A549 (cell line): Measurements from ENCODE around the gene KLHL36. TPM values are rescaled to one million over a fixed set of nuclear protein-coding genes. Genes with fewer than 3 reads are reported as not detected.

ENCODE experiments used
- ATAC-seq, 2 experiments: fragments of 200-7000 bp in 1 of 2; fragments of >200 bp in 1 of 2; cut with Nextera tagmentation in 1 of 2; cut with Tn5 transposase in 1 of 2; 3 replicates each; pipeline versions ENCODE4 v1.8.0 to v1.9.1; 2018 to 2020; ENCODE audit warnings: mild to moderate bottlenecking in 1 of 2, moderate library complexity in 1 of 2
- CTCF ChIA-PET: fragments of 300-600 bp; sonication (Branson Sonifier 250); formaldehyde crosslinking; extraction: SDS; loops from one replicate; lab custom pipeline; 2021; ENCODE audit warnings: antibody characterized with exemption, inconsistent platforms; lab: Yijun Ruan, JAX
- POLR2A ChIA-PET: fragments of 350-600 bp; formaldehyde crosslinking; extraction: SDS; loops from one replicate; lab custom pipeline; 2021; ENCODE audit warnings: antibody characterized with exemption, inconsistent platforms; lab: Yijun Ruan, JAX
- DNase-seq, 2 experiments: peaks; one replicate each; pipeline versions ENCODE4 v3.0.0 to v3.0.0-alpha.2; 2011 to 2016; ENCODE audit warnings: low read depth in 1 of 2, low spot score in 1 of 2
- FAIRE-seq: peaks from 2 replicates; lab custom pipeline; 2011; peaks lifted over from hg19 to GRCh38; lab: Jason Lieb, UNC
- H3K27ac ChIP-seq, 2 experiments: fragments of >200 bp; sonication (Bioruptor Twin); formaldehyde crosslinking; 3 replicates each; pipeline ENCODE4 v1.5.1; 2016 to 2017
- H3K4me1 ChIP-seq: fragments of >200 bp; sonication (Bioruptor Twin); formaldehyde crosslinking; 3 replicates; pipeline ENCODE4 v1.6.1; 2016
- H3K4me2 ChIP-seq: fragments of >200 bp; sonication (Bioruptor Twin); formaldehyde crosslinking; 3 replicates; pipeline ENCODE4 v1.6.1; 2016
- H3K4me3 ChIP-seq: fragments of >200 bp; sonication (Bioruptor Twin); formaldehyde crosslinking; 3 replicates; pipeline ENCODE4 v1.5.1; 2016
- H3K9me3 ChIP-seq: fragments of >200 bp; sonication (Bioruptor Twin); formaldehyde crosslinking; 3 replicates; pipeline ENCODE4 v1.6.1; 2016
- CHD2 ChIP-seq: fragments of 150-350 bp; IDR thresholded peaks from 2 replicates; pipeline ENCODE4 v1.6.1; 2014; ENCODE audit warnings: low read length; ENCODE audit not compliant: partially characterized antibody
- EHF ChIP-seq: fragments of 250-450 bp; sonication (Bioruptor Pico); IDR thresholded peaks from 2 replicates; pipeline ENCODE4 v1.5.0; 2020; ENCODE audit warnings: mild to moderate bottlenecking
- EP300 ChIP-seq, 2 experiments: fragments of >200 bp; sonication (Bioruptor Twin); formaldehyde crosslinking; IDR thresholded peaks; 2 replicates in 1 of 2; 3 replicates in 1 of 2; pipeline ENCODE4 v1.6.1; 2016 to 2017
- FOSL2 ChIP-seq, 2 experiments: fragments of 450-650 bp in 1 of 2; fragments of >200 bp in 1 of 2; sonication (Bioruptor Twin) in 1 of 2; formaldehyde crosslinking; IDR thresholded peaks; 2 replicates each; pipeline versions ENCODE4 v1.5.0 to v1.6.1; 2016 to 2020; ENCODE audit warnings: mild to moderate bottlenecking in 1 of 2, moderate library complexity in 1 of 2
- HDAC2 ChIP-seq: fragments of 200-600 bp; sonication (generic); IDR thresholded peaks from 2 replicates; pipeline ENCODE4 v1.6.1; 2016
- HOXA7 ChIP-seq: fragments of 250-450 bp; sonication (Bioruptor Pico); IDR thresholded peaks from 2 replicates; pipeline ENCODE4 v1.5.0; 2020; ENCODE audit warnings: mild to moderate bottlenecking, moderate library complexity
- HOXB5 ChIP-seq: fragments of 250-450 bp; sonication (Bioruptor Pico); IDR thresholded peaks from 2 replicates; pipeline ENCODE4 v1.5.0; 2020; ENCODE audit warnings: mild to moderate bottlenecking, moderate library complexity
- JUN ChIP-seq, 2 experiments: fragments of >200 bp; sonication (Bioruptor Twin); formaldehyde crosslinking; IDR thresholded peaks; 2 replicates in 1 of 2; 3 replicates in 1 of 2; pipeline ENCODE4 v1.6.1; 2016 to 2017
- JUNB ChIP-seq: fragments of >200 bp; sonication (Bioruptor Twin); formaldehyde crosslinking; IDR thresholded peaks from 2 replicates; pipeline ENCODE4 v1.6.1; 2016
- MAFK ChIP-seq: fragments of 450-650 bp; IDR thresholded peaks from 2 replicates; pipeline ENCODE4 v1.6.1; 2014; ENCODE audit not compliant: partially characterized antibody
- MYC ChIP-seq: IDR thresholded peaks from 2 replicates; pipeline ENCODE4 v1.6.1; 2012; ENCODE audit warnings: mild to moderate bottlenecking, inconsistent platforms, low read length, improper control_type of control experiment, borderline replicate concordance
- POLR2AphosphoS2 ChIP-seq: conservative IDR thresholded peaks from 2 replicates; pipeline ENCODE4 v1.6.1; 2012; ENCODE audit warnings: low read length, improper control_type of control experiment, inconsistent platforms
- RARB ChIP-seq: fragments of 250-450 bp; sonication (Bioruptor Pico); IDR thresholded peaks from 2 replicates; pipeline ENCODE4 v1.8.0; 2021; ENCODE audit warnings: mild to moderate bottlenecking, moderate library complexity
- TFCP2L1 ChIP-seq: fragments of 250-450 bp; sonication (Bioruptor Pico); IDR thresholded peaks from 2 replicates; pipeline ENCODE4 v1.5.0; 2021; ENCODE audit warnings: mild to moderate bottlenecking
- WGBS: methylation state at CpG from one replicate; pipeline ENCODE4 v1.1.6; 2017; ENCODE audit errors: missing lambda C conversion rate; 5-methylcytosine and 5-hydroxymethylcytosine counted together
- polyA plus RNA-seq, 4 experiments: library from polyadenylated mRNA; depleted of rRNA in 3 of 4; stranded (reverse); fragments of >200 nt; fragmentation: RNase III in 1 of 4; extraction: RNeasy Plus Mini Kit Qiagen cat#74134 plus additional on column Dnase treatment in 1 of 4; gene quantifications; 2 replicates in 3 of 4; 3 replicates in 1 of 4; pipeline ENCODE4 v1.2.3, GENCODE V29; 2011 to 2017
- TF ChIP-seq, protein P1 (sequence below): fragments of >200 bp; sonication (Bioruptor Twin); formaldehyde crosslinking; IDR thresholded peaks from 3 replicates; pipeline ENCODE4 v1.5.1; 2016
- TF ChIP-seq, protein P2 (sequence below): fragments of 200-600 bp; sonication (generic); IDR thresholded peaks from 2 replicates; pipeline ENCODE4 v1.6.1; 2016; ENCODE audit warnings: antibody characterized with exemption, mild to moderate bottlenecking, moderate library complexity
- TF ChIP-seq, protein P3 (sequence below): fragments of 150-350 bp; IDR thresholded peaks from 2 replicates; pipeline ENCODE4 v1.6.1; 2014; ENCODE audit warnings: low read depth, mild to moderate bottlenecking, low read length
- TF ChIP-seq, protein P4 (sequence below): IDR thresholded peaks from 2 replicates; pipeline ENCODE4 v1.6.1; 2012

The KLHL36 gene
- polyA plus RNA-seq, 2 of the 4 experiments (the other 2 are of a cell fraction), result 20.0 to 21.0 TPM

DNA sequence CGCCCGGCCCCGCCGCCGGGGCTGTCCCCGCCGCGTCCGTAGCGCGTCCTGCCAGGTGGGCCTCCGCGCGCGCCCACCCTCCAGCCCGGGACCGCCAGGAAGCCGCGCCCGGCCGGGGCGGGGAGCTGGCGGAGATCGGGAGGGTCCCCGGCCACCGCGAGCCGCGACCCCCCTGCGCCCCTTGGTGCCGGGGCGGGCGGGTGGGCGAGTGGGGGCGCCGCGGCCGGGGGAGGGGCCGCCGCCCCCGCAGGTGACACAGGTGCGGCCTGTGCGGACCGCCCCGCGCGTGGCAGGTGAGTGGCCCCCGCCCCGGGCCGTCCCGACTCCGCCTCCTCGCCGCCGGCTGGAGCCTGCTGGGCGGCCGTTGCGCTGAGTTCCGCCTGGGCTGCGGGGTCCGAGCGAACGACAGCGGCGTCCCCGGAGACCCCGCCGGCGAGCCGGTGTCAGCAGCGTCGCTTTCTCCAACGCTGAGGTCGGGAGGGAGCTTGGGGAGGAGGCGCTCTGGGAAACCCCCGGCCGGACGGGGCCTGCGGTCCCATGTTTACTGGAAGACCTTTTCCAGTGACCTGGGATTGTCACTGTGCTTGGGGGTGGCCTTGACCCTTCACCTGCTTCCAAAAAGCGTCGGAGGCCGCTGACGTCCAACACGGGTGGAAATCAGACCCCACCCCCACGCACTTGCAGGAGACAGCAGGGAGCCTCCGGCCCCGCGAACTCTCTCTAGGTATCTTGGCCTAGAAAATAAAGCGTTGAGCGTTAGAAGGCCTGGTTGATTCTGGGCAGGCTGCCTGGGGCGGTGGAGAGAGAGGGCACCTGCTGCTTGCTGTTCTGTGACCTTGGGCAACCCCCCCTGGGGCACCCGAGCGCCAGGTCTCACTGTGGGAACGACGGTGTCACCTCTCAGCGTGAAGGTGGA, 542 bp downstream of the KLHL36 start:
- Histone ChIP-seq H3K9me3 (no peaks in the 10 kb centered on the region), H3K4me3 (peak overlapping the region; percentile 92), H3K4me2 (peak overlapping the region; percentile 99), H3K27ac (peak overlapping the region; percentile 90 to 99), H3K4me1 (peaks cover 23% of the 10 kb centered on the region; the same call in 2 of the 3 replicates)
- TF ChIP-seq JUN (IDR thresholded peaks at IDR 0.05) (peak in 1 of 2 experiments; percentile 22; a peak in 1 of 5 replicates), TFCP2L1 (CRISPR knock-in tag) (no peak), HOXA7 (CRISPR knock-in tag) (no peak), POLR2AphosphoS2 (no peak)
- TF ChIP-seq, protein P1, sequence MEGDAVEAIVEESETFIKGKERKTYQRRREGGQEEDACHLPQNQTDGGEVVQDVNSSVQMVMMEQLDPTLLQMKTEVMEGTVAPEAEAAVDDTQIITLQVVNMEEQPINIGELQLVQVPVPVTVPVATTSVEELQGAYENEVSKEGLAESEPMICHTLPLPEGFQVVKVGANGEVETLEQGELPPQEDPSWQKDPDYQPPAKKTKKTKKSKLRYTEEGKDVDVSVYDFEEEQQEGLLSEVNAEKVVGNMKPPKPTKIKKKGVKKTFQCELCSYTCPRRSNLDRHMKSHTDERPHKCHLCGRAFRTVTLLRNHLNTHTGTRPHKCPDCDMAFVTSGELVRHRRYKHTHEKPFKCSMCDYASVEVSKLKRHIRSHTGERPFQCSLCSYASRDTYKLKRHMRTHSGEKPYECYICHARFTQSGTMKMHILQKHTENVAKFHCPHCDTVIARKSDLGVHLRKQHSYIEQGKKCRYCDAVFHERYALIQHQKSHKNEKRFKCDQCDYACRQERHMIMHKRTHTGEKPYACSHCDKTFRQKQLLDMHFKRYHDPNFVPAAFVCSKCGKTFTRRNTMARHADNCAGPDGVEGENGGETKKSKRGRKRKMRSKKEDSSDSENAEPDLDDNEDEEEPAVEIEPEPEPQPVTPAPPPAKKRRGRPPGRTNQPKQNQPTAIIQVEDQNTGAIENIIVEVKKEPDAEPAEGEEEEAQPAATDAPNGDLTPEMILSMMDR, result no peak
- 30% methylated on average over 24 of the region's 96 CpGs for WGBS
- ChIA-PET POLR2A (interaction anchor here (1.3 kb wide), 1 partner anchor 14 kb away, joined by 5 read pairs; no protein-coding TSS in a partner anchor), CTCF (interaction anchor here (0.7 to 4.7 kb wide), 9 partner anchors 13 to 322 kb away, joined by 3 to 20 read pairs (median 4); no protein-coding TSS in a partner anchor)
- FAIRE-seq (no peak), ATAC-seq (peak; percentile 54 to 56), DNase-seq (peak in 1 of 2 experiments; percentile 47)

DNA sequence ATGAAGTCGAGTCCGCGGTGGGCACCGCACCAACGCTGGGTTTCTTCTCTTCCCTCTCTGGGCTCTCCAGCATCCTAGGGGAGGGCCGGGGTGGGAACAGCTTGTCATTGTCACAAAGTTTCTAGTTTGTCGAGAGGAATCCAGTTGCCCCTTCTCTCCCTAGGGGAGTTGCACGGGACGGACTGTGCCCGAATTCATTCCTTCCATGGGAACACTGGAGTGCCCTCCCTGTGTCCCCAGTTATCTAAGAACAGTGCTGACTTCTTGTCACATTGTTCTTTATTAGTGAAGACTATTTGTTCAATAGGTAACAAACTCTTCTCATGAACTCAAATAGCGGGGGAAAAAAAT, 1.2 kb downstream of the KLHL36 start:
- Histone ChIP-seq H3K4me2 (peak overlapping the region; percentile 99), H3K4me1 (peaks cover 23% of the 10 kb centered on the region; the same call in 2 of the 3 replicates), H3K9me3 (no peaks in the 10 kb centered on the region), H3K27ac (peak overlapping the region in 1 of 2 experiments; percentile 99; a peak in 3 of 6 replicates), H3K4me3 (peak overlapping the region; percentile 92)
- TF ChIP-seq RARB (CRISPR knock-in tag) (no peak), HOXB5 (CRISPR knock-in tag) (no peak), MYC (no peak), EHF (CRISPR knock-in tag) (no peak), EP300 (IDR thresholded peaks at IDR 0.05) (no peak), FOSL2 (IDR thresholded peaks at IDR 0.05) (no peak), FOSL2 (CRISPR knock-in tag; IDR thresholded peaks at IDR 0.05) (no peak), HOXA7 (CRISPR knock-in tag) (no peak), JUN (IDR thresholded peaks at IDR 0.05) (no peak), HDAC2 (no peak), CHD2 (no peak), JUNB (no peak), MAFK (no peak)
- TF ChIP-seq, protein P2, sequence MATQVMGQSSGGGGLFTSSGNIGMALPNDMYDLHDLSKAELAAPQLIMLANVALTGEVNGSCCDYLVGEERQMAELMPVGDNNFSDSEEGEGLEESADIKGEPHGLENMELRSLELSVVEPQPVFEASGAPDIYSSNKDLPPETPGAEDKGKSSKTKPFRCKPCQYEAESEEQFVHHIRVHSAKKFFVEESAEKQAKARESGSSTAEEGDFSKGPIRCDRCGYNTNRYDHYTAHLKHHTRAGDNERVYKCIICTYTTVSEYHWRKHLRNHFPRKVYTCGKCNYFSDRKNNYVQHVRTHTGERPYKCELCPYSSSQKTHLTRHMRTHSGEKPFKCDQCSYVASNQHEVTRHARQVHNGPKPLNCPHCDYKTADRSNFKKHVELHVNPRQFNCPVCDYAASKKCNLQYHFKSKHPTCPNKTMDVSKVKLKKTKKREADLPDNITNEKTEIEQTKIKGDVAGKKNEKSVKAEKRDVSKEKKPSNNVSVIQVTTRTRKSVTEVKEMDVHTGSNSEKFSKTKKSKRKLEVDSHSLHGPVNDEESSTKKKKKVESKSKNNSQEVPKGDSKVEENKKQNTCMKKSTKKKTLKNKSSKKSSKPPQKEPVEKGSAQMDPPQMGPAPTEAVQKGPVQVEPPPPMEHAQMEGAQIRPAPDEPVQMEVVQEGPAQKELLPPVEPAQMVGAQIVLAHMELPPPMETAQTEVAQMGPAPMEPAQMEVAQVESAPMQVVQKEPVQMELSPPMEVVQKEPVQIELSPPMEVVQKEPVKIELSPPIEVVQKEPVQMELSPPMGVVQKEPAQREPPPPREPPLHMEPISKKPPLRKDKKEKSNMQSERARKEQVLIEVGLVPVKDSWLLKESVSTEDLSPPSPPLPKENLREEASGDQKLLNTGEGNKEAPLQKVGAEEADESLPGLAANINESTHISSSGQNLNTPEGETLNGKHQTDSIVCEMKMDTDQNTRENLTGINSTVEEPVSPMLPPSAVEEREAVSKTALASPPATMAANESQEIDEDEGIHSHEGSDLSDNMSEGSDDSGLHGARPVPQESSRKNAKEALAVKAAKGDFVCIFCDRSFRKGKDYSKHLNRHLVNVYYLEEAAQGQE, result no peak
- TF ChIP-seq, protein P3, sequence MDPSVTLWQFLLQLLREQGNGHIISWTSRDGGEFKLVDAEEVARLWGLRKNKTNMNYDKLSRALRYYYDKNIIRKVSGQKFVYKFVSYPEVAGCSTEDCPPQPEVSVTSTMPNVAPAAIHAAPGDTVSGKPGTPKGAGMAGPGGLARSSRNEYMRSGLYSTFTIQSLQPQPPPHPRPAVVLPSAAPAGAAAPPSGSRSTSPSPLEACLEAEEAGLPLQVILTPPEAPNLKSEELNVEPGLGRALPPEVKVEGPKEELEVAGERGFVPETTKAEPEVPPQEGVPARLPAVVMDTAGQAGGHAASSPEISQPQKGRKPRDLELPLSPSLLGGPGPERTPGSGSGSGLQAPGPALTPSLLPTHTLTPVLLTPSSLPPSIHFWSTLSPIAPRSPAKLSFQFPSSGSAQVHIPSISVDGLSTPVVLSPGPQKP, result no peak
- TF ChIP-seq, protein P4, sequence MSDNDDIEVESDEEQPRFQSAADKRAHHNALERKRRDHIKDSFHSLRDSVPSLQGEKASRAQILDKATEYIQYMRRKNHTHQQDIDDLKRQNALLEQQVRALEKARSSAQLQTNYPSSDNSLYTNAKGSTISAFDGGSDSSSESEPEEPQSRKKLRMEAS, result no peak
- no peak for DNase-seq
- ChIA-PET POLR2A (no interaction called here), CTCF (interaction anchor here (0.7 to 4.7 kb wide), 4 partner anchors 23 to 66 kb away, joined by 3 to 20 read pairs (median 5); no protein-coding TSS in a partner anchor)
- no peak for FAIRE-seq
- WGBS, result 76% methylated on average over 11 of the region's 11 CpGs
- ATAC-seq, result no peak
